ENCODE data around the gene INPP4A. TPM values are rescaled to one million over a fixed set of nuclear protein-coding genes. Genes with fewer than 3 reads are reported as not detected.

INPP4A gene
- total RNA-seq, 1 experiment from 2014 or later: 23.4 TPM

- Histone ChIP-seq H3K36me3 (ENCODE audit: low read depth, low read length) (no peaks in the 10 kb centered on the region; the same call in 1 of the 2 replicates), H2AFZ (ENCODE audit: low read length) (no peak overlapping the region), H3K79me2 (ENCODE audit: low read length) (no peaks in the 10 kb centered on the region), H3K4me1 (ENCODE audit: insufficient read depth, low read length) (no peaks in the 10 kb centered on the region), H3F3A (ENCODE audit: low read length, unreplicated experiment) (no peaks in the 10 kb centered on the region), H3K27me3 (ENCODE audit: low read length) (no peaks in the 10 kb centered on the region), H3K9ac (ENCODE audit: low read length) (no peak overlapping the region), H3K27ac (ENCODE audit: low read length) (no peak overlapping the region), H3K4me3 (ENCODE audit: low read length) (no peak overlapping the region), H3K9me2 (replicated peaks; ENCODE audit: low read length) (no peaks in the 10 kb centered on the region), H4K20me1 (ENCODE audit: low read length) (no peaks in the 10 kb centered on the region), H3K4me2 (ENCODE audit: low read length) (no peak overlapping the region), H3K9me3 (ENCODE audit: low read length) (no peaks in the 10 kb centered on the region)
- intact Hi-C loops (cut with micrococcal nuclease): no loop called here
- TF ChIP-seq CTCF (conservative IDR thresholded peaks at IDR 0.05; ENCODE audit: low read depth, low read length): 0 out of 2 replicates have a peak, but pooled peaks have one; percentile 20
- TF ChIP-seq EZH2phosphoT487 (IDR thresholded peaks at IDR 0.05; ENCODE audit: borderline replicate concordance, low read length): no peak
- no peak for TF ChIP-seq EZH2 (IDR thresholded peaks at IDR 0.05; ENCODE audit: low read length, unreplicated experiment)
- no TSS peak for BruUV-seq (replicated peaks)
- ChIA-PET CTCF (no interaction called here), POLR2A (ENCODE audit: unreplicated experiment) (no interaction called here)
- ATAC-seq (no peak), DNase-seq (no peak)
These were observed 136.1 kb downstream of the INPP4A start for GRCh38 chr2:98580656-98581284.

GRCh38 chr2:98582523-98582922 lies 137.9 kb downstream of the INPP4A start:
- H3K27me3 ChIP-seq (ENCODE audit: low read length): no peaks in the 10 kb centered on the region
- POLR2A ChIA-PET (ENCODE audit: unreplicated experiment): no interaction called here
- no peaks in the 10 kb centered on the region for H3K9me2 ChIP-seq (replicated peaks; ENCODE audit: low read length)
- DNase-seq (no peak), ATAC-seq (no peak)
- no peaks in the 10 kb centered on the region for H4K20me1 ChIP-seq (ENCODE audit: low read length)
- H3K4me3 ChIP-seq (ENCODE audit: low read length): no peak overlapping the region
- CTCF ChIA-PET: no interaction called here
- no peak overlapping the region for H3K4me2 ChIP-seq (ENCODE audit: low read length)
- H3K9ac ChIP-seq (ENCODE audit: low read length): no peak overlapping the region
- no peaks in the 10 kb centered on the region for H3K9me3 ChIP-seq (ENCODE audit: low read length)
- peaks cover 2% of the 10 kb centered on the region; the same call in 1 of the 2 replicates for H3K36me3 ChIP-seq (ENCODE audit: low read depth, low read length)
- H3K27ac ChIP-seq (ENCODE audit: low read length): no peak overlapping the region
- BruUV-seq (replicated peaks): no TSS peak
- H3F3A ChIP-seq (ENCODE audit: low read length, unreplicated experiment): no peaks in the 10 kb centered on the region
- no peaks in the 10 kb centered on the region for H3K79me2 ChIP-seq (ENCODE audit: low read length)
- no peak for TF ChIP-seq EZH2 (IDR thresholded peaks at IDR 0.05; ENCODE audit: low read length, unreplicated experiment)
- TF ChIP-seq EZH2phosphoT487 (IDR thresholded peaks at IDR 0.05; ENCODE audit: borderline replicate concordance, low read length): no peak
- TF ChIP-seq CTCF (conservative IDR thresholded peaks at IDR 0.05; ENCODE audit: low read depth, low read length): no peak
- intact Hi-C loops (cut with micrococcal nuclease): no loop called here
- H2AFZ ChIP-seq (ENCODE audit: low read length): no peak overlapping the region
- no peaks in the 10 kb centered on the region for H3K4me1 ChIP-seq (ENCODE audit: insufficient read depth, low read length)

- no peaks in the 10 kb centered on the region for H3K79me2 ChIP-seq (ENCODE audit: low read length)
- no peak overlapping the region for H3K4me2 ChIP-seq (ENCODE audit: low read length)
- H3K27ac ChIP-seq (ENCODE audit: low read length): no peak overlapping the region
- H3F3A ChIP-seq (ENCODE audit: low read length, unreplicated experiment): no peaks in the 10 kb centered on the region
- ATAC-seq (no peak), DNase-seq (no peak)
- ChIA-PET POLR2A (ENCODE audit: unreplicated experiment) (interaction anchor here (0.7 kb wide), 1 partner anchor 830 kb away, joined by 4 read pairs; no protein-coding TSS in a partner anchor), CTCF (interaction anchor here (0.6 kb wide), 1 partner anchor 170 kb away, joined by 3 read pairs; no protein-coding TSS in a partner anchor)
- no peak overlapping the region for H2AFZ ChIP-seq (ENCODE audit: low read length)
- intact Hi-C loops (cut with micrococcal nuclease): no loop called here
- BruUV-seq (replicated peaks): no TSS peak
- no peaks in the 10 kb centered on the region for H3K4me1 ChIP-seq (ENCODE audit: insufficient read depth, low read length)
- no peak overlapping the region for H3K9ac ChIP-seq (ENCODE audit: low read length)
- H3K9me2 ChIP-seq (replicated peaks; ENCODE audit: low read length): no peaks in the 10 kb centered on the region
- H3K4me3 ChIP-seq (ENCODE audit: low read length): no peak overlapping the region
- TF ChIP-seq EZH2phosphoT487 (IDR thresholded peaks at IDR 0.05; ENCODE audit: borderline replicate concordance, low read length) (no peak), CTCF (conservative IDR thresholded peaks at IDR 0.05; ENCODE audit: low read depth, low read length) (no peak), EZH2 (IDR thresholded peaks at IDR 0.05; ENCODE audit: low read length, unreplicated experiment) (no peak)
- H3K9me3 ChIP-seq (ENCODE audit: low read length): no peaks in the 10 kb centered on the region
- H3K36me3 ChIP-seq (ENCODE audit: low read depth, low read length): peaks cover 2% of the 10 kb centered on the region; the same call in 1 of the 2 replicates
- H3K27me3 ChIP-seq (ENCODE audit: low read length): no peaks in the 10 kb centered on the region
- no peaks in the 10 kb centered on the region for H4K20me1 ChIP-seq (ENCODE audit: low read length)
These were observed 138.6 kb downstream of the INPP4A start for GRCh38 chr2:98583276-98583675.

Measured in PC-3 (cell line).